SK-N-SH (cell line): ENCODE results near the gene ABHD10.

Experiments used
- POLR2AphosphoS5 ChIP-seq: IDR thresholded peaks from 2 replicates; pipeline ENCODE4 v1.6.1; 2012; ENCODE audit warnings: low read depth, low read length
- RCOR1 ChIP-seq: fragments of 150-350 bp; IDR thresholded peaks from 2 replicates; pipeline ENCODE4 v1.6.1; 2017; ENCODE audit warnings: antibody characterized with exemption, low read length
- SIN3A ChIP-seq: IDR thresholded peaks from 2 replicates; pipeline ENCODE4 v1.6.1; 2012; ENCODE audit warnings: low read depth, mild to moderate bottlenecking, low read length, moderate library complexity, borderline replicate concordance
- TAF1 ChIP-seq: IDR thresholded peaks from 2 replicates; pipeline ENCODE4 v1.6.1; 2012; ENCODE audit warnings: low read depth, mild to moderate bottlenecking, low read length, moderate library complexity, borderline replicate concordance
- TCF12 ChIP-seq: IDR thresholded peaks from 2 replicates; pipeline ENCODE4 v1.4.0; 2012
- YY1 ChIP-seq: IDR thresholded peaks from 2 replicates; pipeline ENCODE4 v1.4.0; 2012; ENCODE audit warnings: low read depth, mild to moderate bottlenecking
- TF ChIP-seq, protein P1 (sequence below): fragments of 200-600 bp; sonication (generic); IDR thresholded peaks from 2 replicates; pipeline ENCODE4 v1.6.1; 2017; ENCODE audit warnings: antibody characterized with exemption, mild to moderate bottlenecking, moderate library complexity

- TF ChIP-seq, protein P1, sequence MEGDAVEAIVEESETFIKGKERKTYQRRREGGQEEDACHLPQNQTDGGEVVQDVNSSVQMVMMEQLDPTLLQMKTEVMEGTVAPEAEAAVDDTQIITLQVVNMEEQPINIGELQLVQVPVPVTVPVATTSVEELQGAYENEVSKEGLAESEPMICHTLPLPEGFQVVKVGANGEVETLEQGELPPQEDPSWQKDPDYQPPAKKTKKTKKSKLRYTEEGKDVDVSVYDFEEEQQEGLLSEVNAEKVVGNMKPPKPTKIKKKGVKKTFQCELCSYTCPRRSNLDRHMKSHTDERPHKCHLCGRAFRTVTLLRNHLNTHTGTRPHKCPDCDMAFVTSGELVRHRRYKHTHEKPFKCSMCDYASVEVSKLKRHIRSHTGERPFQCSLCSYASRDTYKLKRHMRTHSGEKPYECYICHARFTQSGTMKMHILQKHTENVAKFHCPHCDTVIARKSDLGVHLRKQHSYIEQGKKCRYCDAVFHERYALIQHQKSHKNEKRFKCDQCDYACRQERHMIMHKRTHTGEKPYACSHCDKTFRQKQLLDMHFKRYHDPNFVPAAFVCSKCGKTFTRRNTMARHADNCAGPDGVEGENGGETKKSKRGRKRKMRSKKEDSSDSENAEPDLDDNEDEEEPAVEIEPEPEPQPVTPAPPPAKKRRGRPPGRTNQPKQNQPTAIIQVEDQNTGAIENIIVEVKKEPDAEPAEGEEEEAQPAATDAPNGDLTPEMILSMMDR = no peak
- peak; percentile 59 for TF ChIP-seq TCF12
- no peak for TF ChIP-seq SIN3A
- no peak for TF ChIP-seq YY1
- TF ChIP-seq TAF1 = no peak
- no peak; the same call in 1 of the 2 replicates for TF ChIP-seq POLR2AphosphoS5
- no peak for TF ChIP-seq RCOR1
Measured at GRCh38 chr3:111963424-111963823, 15.4 kb upstream of the ABHD10 start.
